Measurements from ENCODE around the gene ULK4.

DNA sequence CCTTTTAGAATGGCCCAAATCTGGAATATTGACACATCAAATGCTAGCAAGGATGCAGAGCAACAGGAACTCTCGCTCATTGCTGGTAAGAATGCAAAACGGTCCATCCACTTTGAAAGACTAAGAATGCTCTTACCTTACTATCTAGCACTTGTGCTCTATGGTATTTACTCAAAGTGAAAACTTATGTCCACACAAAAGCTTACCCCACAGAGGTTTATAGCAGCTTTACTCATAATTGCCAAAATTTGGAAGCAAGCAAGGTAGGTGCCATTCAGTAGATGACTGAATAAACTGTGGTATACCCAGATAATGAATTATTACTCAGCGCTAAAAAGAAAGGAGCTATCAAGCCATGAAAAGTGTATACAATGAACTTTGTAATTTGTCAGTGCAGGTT is 666.2 kb downstream of the ULK4 start:
- no peak for TF ChIP-seq POLR2AphosphoS5 (IDR thresholded peaks at IDR 0.05; ENCODE audit: low read depth, low read length)
- TF ChIP-seq TAF1 (IDR thresholded peaks at IDR 0.05; ENCODE audit: low read depth, low read length): no peak
- no peak for TF ChIP-seq POLR2A (IDR thresholded peaks at IDR 0.05; ENCODE audit: low read depth, low read length)
- no peak for TF ChIP-seq SPI1 (IDR thresholded peaks at IDR 0.05; ENCODE audit: low read depth, low read length)
- no peak for TF ChIP-seq POU2F2 (IDR thresholded peaks at IDR 0.05; ENCODE audit: low read depth, low read length)
- no peak for TF ChIP-seq PAX5 (IDR thresholded peaks at IDR 0.05; ENCODE audit: insufficient read depth, low read length, severe bottlenecking)

All from GM12891 (cell line).